ENCODE measurements around the gene CITED2. TPM values are rescaled to one million over a fixed set of nuclear protein-coding genes. Genes with fewer than 3 reads are reported as not detected.

The CITED2 gene
- total RNA-seq, 1 experiment from 2014 or later: 46.1 TPM

DNA sequence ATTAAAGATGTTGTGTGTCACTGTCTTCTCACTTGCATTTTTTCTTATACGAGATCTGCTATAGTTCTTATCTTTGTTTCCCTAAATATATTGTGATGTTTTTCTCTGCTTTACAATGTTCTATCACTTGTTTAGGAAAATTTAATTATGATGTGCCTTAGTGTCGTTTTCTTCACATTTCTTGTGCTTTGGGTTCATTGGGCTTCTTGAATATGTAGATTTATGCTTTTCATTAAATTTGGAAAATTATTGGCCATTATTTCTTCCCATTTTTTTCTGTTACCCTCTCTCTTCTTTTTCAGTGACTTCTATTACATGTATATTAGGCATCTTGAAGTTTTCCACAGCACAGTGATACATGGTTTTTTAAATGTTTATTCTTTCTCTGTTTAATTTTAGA is 33.4 kb downstream of the CITED2 start:
- H2AFZ ChIP-seq (ENCODE audit: low read depth, low read length, poor library complexity, severe bottlenecking): no peak overlapping the region
- BruUV-seq (replicated peaks): no TSS peak
- H3K9me3 ChIP-seq (ENCODE audit: control insufficient read depth in 1 of 2, insufficient read depth in 1 of 2, low read depth in 1 of 2, low read length in 2 of 2): no peaks in the 10 kb centered on the region
- intact Hi-C loops (cut with micrococcal nuclease): no loop called here
- no peak overlapping the region for H3K4me3 ChIP-seq (replicated peaks in 1 of 2; ENCODE audit: low read depth in 1 of 2, low read length in 2 of 2)
- H3K79me2 ChIP-seq (ENCODE audit: insufficient read depth, low read length): no peaks in the 10 kb centered on the region
- ATAC-seq: no peak
- no peak overlapping the region for H3K4me2 ChIP-seq (ENCODE audit: low read length)
- no peaks in the 10 kb centered on the region for H3K9me2 ChIP-seq (ENCODE audit: insufficient read depth)
- H3K27me3 ChIP-seq (ENCODE audit: insufficient read depth, low read length): no peaks in the 10 kb centered on the region
- no peaks in the 10 kb centered on the region; a peak in 1 of 4 replicates for H3K4me1 ChIP-seq (ENCODE audit: control insufficient read depth in 1 of 2, insufficient read depth in 2 of 2, low read length in 2 of 2)
- TF ChIP-seq EZH2phosphoT487 (IDR thresholded peaks at IDR 0.05; ENCODE audit: borderline replicate concordance) (no peak), TCF7L2 (IDR thresholded peaks at IDR 0.05; ENCODE audit: borderline replicate concordance, extremely low read depth, insufficient read depth, insufficient read length) (no peak), POLR2AphosphoS5 (IDR thresholded peaks at IDR 0.05; ENCODE audit: low read depth, low read length) (no peak), SP1 (IDR thresholded peaks at IDR 0.05; ENCODE audit: low read depth) (no peak)
- TF ChIP-seq, protein P1, sequence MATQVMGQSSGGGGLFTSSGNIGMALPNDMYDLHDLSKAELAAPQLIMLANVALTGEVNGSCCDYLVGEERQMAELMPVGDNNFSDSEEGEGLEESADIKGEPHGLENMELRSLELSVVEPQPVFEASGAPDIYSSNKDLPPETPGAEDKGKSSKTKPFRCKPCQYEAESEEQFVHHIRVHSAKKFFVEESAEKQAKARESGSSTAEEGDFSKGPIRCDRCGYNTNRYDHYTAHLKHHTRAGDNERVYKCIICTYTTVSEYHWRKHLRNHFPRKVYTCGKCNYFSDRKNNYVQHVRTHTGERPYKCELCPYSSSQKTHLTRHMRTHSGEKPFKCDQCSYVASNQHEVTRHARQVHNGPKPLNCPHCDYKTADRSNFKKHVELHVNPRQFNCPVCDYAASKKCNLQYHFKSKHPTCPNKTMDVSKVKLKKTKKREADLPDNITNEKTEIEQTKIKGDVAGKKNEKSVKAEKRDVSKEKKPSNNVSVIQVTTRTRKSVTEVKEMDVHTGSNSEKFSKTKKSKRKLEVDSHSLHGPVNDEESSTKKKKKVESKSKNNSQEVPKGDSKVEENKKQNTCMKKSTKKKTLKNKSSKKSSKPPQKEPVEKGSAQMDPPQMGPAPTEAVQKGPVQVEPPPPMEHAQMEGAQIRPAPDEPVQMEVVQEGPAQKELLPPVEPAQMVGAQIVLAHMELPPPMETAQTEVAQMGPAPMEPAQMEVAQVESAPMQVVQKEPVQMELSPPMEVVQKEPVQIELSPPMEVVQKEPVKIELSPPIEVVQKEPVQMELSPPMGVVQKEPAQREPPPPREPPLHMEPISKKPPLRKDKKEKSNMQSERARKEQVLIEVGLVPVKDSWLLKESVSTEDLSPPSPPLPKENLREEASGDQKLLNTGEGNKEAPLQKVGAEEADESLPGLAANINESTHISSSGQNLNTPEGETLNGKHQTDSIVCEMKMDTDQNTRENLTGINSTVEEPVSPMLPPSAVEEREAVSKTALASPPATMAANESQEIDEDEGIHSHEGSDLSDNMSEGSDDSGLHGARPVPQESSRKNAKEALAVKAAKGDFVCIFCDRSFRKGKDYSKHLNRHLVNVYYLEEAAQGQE (IDR thresholded peaks at IDR 0.05; ENCODE audit: low read depth): no peak
- H3K9ac ChIP-seq (ENCODE audit: low read length): no peak overlapping the region
- no peaks in the 10 kb centered on the region for H3K36me3 ChIP-seq (ENCODE audit: control insufficient read depth in 1 of 2, insufficient read depth in 2 of 2, low read length in 2 of 2)
- ChIA-PET POLR2A (no interaction called here), RAD21 (ENCODE audit: low non-redundant PET in 1 of 2, low total read pairs in 2 of 2, uncharacterized antibody in 2 of 2, unreplicated experiment in 2 of 2) (no interaction called here), CTCF (no interaction called here)
- H4K20me1 ChIP-seq (ENCODE audit: insufficient read depth): no peaks in the 10 kb centered on the region
- H3K27ac ChIP-seq (ENCODE audit: low read depth, low read length): no peak overlapping the region
- no peak for DNase-seq (ENCODE audit: low read depth, low spot score)

DNA sequence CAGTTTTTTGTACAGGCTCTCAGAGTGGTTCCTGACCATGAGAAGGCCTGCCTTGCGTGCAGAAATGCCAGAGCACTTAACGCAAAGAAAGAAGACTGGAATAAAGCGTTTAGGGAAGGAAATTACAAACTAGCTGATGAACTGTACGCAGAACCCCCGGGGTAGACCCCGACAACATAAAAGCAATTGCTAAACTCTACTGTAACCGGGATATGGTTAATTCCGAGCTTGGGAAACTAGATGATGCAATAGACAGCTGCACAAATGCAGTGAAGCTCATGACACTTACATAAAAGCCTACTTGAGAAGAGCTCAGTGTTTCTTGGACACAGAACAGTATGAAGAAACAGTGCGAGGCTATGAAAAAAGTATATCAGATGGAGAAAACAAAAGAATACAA is 35.7 kb downstream of the CITED2 start:
- intact Hi-C loops (cut with micrococcal nuclease): no loop called here
- Histone ChIP-seq H3K4me3 (replicated peaks in 1 of 2; ENCODE audit: low read depth in 1 of 2, low read length in 2 of 2) (no peak overlapping the region), H3K4me2 (ENCODE audit: low read length) (no peak overlapping the region), H3K4me1 (ENCODE audit: control insufficient read depth in 1 of 2, insufficient read depth in 2 of 2, low read length in 2 of 2) (no peaks in the 10 kb centered on the region; a peak in 1 of 4 replicates), H3K27me3 (ENCODE audit: insufficient read depth, low read length) (no peaks in the 10 kb centered on the region), H3K9ac (ENCODE audit: low read length) (no peak overlapping the region), H3K36me3 (ENCODE audit: control insufficient read depth in 1 of 2, insufficient read depth in 2 of 2, low read length in 2 of 2) (no peaks in the 10 kb centered on the region), H3K79me2 (ENCODE audit: insufficient read depth, low read length) (no peaks in the 10 kb centered on the region), H4K20me1 (ENCODE audit: insufficient read depth) (no peaks in the 10 kb centered on the region), H3K9me2 (ENCODE audit: insufficient read depth) (no peaks in the 10 kb centered on the region), H2AFZ (ENCODE audit: low read depth, low read length, poor library complexity, severe bottlenecking) (no peak overlapping the region), H3K9me3 (ENCODE audit: control insufficient read depth in 1 of 2, insufficient read depth in 1 of 2, low read depth in 1 of 2, low read length in 2 of 2) (no peaks in the 10 kb centered on the region), H3K27ac (ENCODE audit: low read depth, low read length) (no peak overlapping the region)
- ChIA-PET POLR2A (no interaction called here), CTCF (no interaction called here), RAD21 (ENCODE audit: low non-redundant PET in 1 of 2, low total read pairs in 2 of 2, uncharacterized antibody in 2 of 2, unreplicated experiment in 2 of 2) (no interaction called here)
- ATAC-seq (no peak), DNase-seq (ENCODE audit: low read depth, low spot score) (no peak)
- no TSS peak for BruUV-seq (replicated peaks)
- TF ChIP-seq POLR2A (IDR thresholded peaks at IDR 0.05; ENCODE audit: borderline replicate concordance, extremely low read depth, insufficient read depth, insufficient read length) (no peak), CEBPB (IDR thresholded peaks at IDR 0.05; ENCODE audit: low read depth) (no peak), ZNF274 (IDR thresholded peaks at IDR 0.05; ENCODE audit: low read depth, low read length) (no peak), FOSL1 (IDR thresholded peaks at IDR 0.05; ENCODE audit: low read depth) (no peak), SRF (IDR thresholded peaks at IDR 0.05; ENCODE audit: low read depth) (no peak), EZH2 (IDR thresholded peaks at IDR 0.05) (no peak), JUND (IDR thresholded peaks at IDR 0.05) (no peak), SP1 (IDR thresholded peaks at IDR 0.05; ENCODE audit: low read depth) (no peak), EZH2phosphoT487 (IDR thresholded peaks at IDR 0.05; ENCODE audit: borderline replicate concordance) (no peak), ZFX (IDR thresholded peaks at IDR 0.05) (no peak), TCF7L2 (IDR thresholded peaks at IDR 0.05; ENCODE audit: borderline replicate concordance, extremely low read depth, insufficient read depth, insufficient read length) (no peak), POLR2AphosphoS5 (IDR thresholded peaks at IDR 0.05; ENCODE audit: low read depth, low read length) (no peak), RAD21 (IDR thresholded peaks at IDR 0.05; ENCODE audit: low read depth) (no peak)
- TF ChIP-seq, protein P2, sequence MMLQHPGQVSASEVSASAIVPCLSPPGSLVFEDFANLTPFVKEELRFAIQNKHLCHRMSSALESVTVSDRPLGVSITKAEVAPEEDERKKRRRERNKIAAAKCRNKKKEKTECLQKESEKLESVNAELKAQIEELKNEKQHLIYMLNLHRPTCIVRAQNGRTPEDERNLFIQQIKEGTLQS (IDR thresholded peaks at IDR 0.05): no peak
- TF ChIP-seq, protein P1 (IDR thresholded peaks at IDR 0.05; ENCODE audit: low read depth): no peak

Measured in HCT116 (cell line).